Endothelial cell of umbilical vein (primary cell): ENCODE measurements around the gene NKAP. TPM values are rescaled to one million over a fixed set of nuclear protein-coding genes. Genes with fewer than 3 reads are reported as not detected.

ENCODE experiments used
- BruUV-seq: library from RNA; stranded (reverse); fragments of 400-500 nt; replicated peaks from 2 replicates; lab custom pipeline; 2021; lab: Mats Ljungman, UMichigan
- CTCF ChIA-PET: fragments of 300-600, 350-600 bp; sonication (Branson Sonifier 250); formaldehyde crosslinking; loops from one replicate; lab custom pipeline; 2021; ENCODE audit warnings: antibody characterized with exemption, inconsistent platforms; lab: Charles Lee
- POLR2A ChIA-PET: fragments of 300-600, 350-600 bp; sonication (Branson Sonifier 250); formaldehyde crosslinking; loops from one replicate; lab custom pipeline; 2021; ENCODE audit warnings: antibody characterized with exemption, inconsistent platforms; lab: Charles Lee
- DNase-seq: peaks from one replicate; pipeline ENCODE4 v3.0.0-alpha.2; 2011; ENCODE audit warnings: low read depth, low spot score
- FAIRE-seq: peaks from 2 replicates; lab custom pipeline; 2011; peaks lifted over from hg19 to GRCh38; lab: Jason Lieb, UNC
- H2AFZ ChIP-seq: 2 replicates; pipeline ENCODE4 v1.6.0; 2012; ENCODE audit warnings: low read depth, low read length, control low read depth, inconsistent platforms
- H3K27ac ChIP-seq: 2 replicates; pipeline ENCODE4 v1.5.1; 2011; ENCODE audit warnings: low read depth, mild to moderate bottlenecking, control low read depth, low read length, moderate library complexity; ENCODE audit not compliant: insufficient read depth
- H3K27me3 ChIP-seq, 2 experiments: 2 replicates each; pipeline versions ENCODE4 v1.6.0 to v1.6.1; 2011; ENCODE audit warnings: low read length in 2 of 2, mixed read lengths in 1 of 2; ENCODE audit not compliant: control insufficient read depth in 2 of 2, insufficient read depth in 2 of 2
- H3K36me3 ChIP-seq, 2 experiments: 2 replicates in 1 of 2; 3 replicates in 1 of 2; pipeline ENCODE4 v1.5.1; 2011; ENCODE audit warnings: low read length in 2 of 2, mild to moderate bottlenecking in 1 of 2, moderate library complexity in 1 of 2; ENCODE audit not compliant: control insufficient read depth in 2 of 2, insufficient read depth in 2 of 2; ENCODE audit errors: extremely low read depth in 1 of 2
- H3K4me1 ChIP-seq: 3 replicates; pipeline ENCODE4 v1.5.1; 2011; ENCODE audit warnings: mild to moderate bottlenecking, low read length; ENCODE audit not compliant: control insufficient read depth, insufficient read depth; ENCODE audit errors: extremely low read depth
- H3K4me2 ChIP-seq: 2 replicates; pipeline ENCODE4 v1.6.1; 2011; ENCODE audit warnings: low read length, control low read depth, mixed read lengths; ENCODE audit not compliant: insufficient read depth
- H3K4me3 ChIP-seq, 3 experiments: fragments of 200-600 bp in 1 of 3; sonication (generic), shearing (Covaris generic) in 1 of 3; replicated peaks in 1 of 3; 2 replicates each; pipeline ENCODE4 v1.5.1; 2011 to 2016; ENCODE audit warnings: control low read depth in 3 of 3, low read length in 3 of 3, mild to moderate bottlenecking in 2 of 3, inconsistent platforms in 1 of 3, low read depth in 1 of 3, moderate library complexity in 1 of 3; ENCODE audit not compliant: insufficient read depth in 1 of 3
- H3K79me2 ChIP-seq: 2 replicates; pipeline ENCODE4 v1.6.0; 2012; ENCODE audit warnings: low read length, inconsistent platforms; ENCODE audit not compliant: control insufficient read depth, insufficient read depth
- H3K9ac ChIP-seq: replicated peaks from 2 replicates; pipeline ENCODE3; 2011; ENCODE audit warnings: low read length, control low read depth; ENCODE audit not compliant: insufficient read depth; ENCODE audit errors: extremely low read depth
- H3K9me1 ChIP-seq: replicated peaks from 3 replicates; pipeline ENCODE4 v1.6.0; 2011; ENCODE audit warnings: mild to moderate bottlenecking, low read length; ENCODE audit not compliant: control insufficient read depth, insufficient read depth; ENCODE audit errors: extremely low read depth
- H3K9me3 ChIP-seq: replicated peaks from 2 replicates; pipeline ENCODE4 v1.5.1; 2012; ENCODE audit warnings: low read length, inconsistent platforms; ENCODE audit not compliant: control insufficient read depth, insufficient read depth
- H4K20me1 ChIP-seq: replicated peaks from 2 replicates; pipeline ENCODE3; 2011; ENCODE audit warnings: mild to moderate bottlenecking, low read length; ENCODE audit not compliant: control insufficient read depth, insufficient read depth; ENCODE audit errors: extremely low read depth
- CTCF ChIP-seq, 2 donors: IDR thresholded peaks; 1 replicate in 1 of 2; 2 replicates in 1 of 2; pipeline ENCODE4 v1.5.1; 2011; ENCODE audit warnings: low read length in 2 of 2, mild to moderate bottlenecking in 2 of 2, moderate library complexity in 2 of 2, control low read depth in 1 of 2, inconsistent platforms in 1 of 2, low read depth in 1 of 2; ENCODE audit not compliant: insufficient read depth in 1 of 2; ENCODE audit errors: extremely low read depth in 1 of 2
- EZH2 ChIP-seq: IDR thresholded peaks from 2 replicates; pipeline ENCODE4 v1.6.1; 2012; ENCODE audit warnings: borderline replicate concordance, low read depth, mild to moderate bottlenecking, moderate library complexity, low read length, inconsistent platforms; ENCODE audit not compliant: severe bottlenecking
- FOS ChIP-seq: IDR thresholded peaks from 2 replicates; pipeline ENCODE4 v1.6.1; 2011; ENCODE audit warnings: mild to moderate bottlenecking, low read length, moderate library complexity, borderline replicate concordance; ENCODE audit not compliant: insufficient read depth
- GATA2 ChIP-seq: IDR thresholded peaks from 2 replicates; pipeline ENCODE4 v1.7.0; 2011; ENCODE audit warnings: low read depth, mild to moderate bottlenecking, moderate library complexity, mixed read lengths, low read length; ENCODE audit not compliant: insufficient read length, insufficient read depth
- JUN ChIP-seq: IDR thresholded peaks from 2 replicates; pipeline ENCODE4 v1.6.1; 2011; ENCODE audit warnings: borderline replicate concordance, low read depth; ENCODE audit not compliant: insufficient read length, insufficient read depth
- MAX ChIP-seq: IDR thresholded peaks from 2 replicates; pipeline ENCODE4 v1.6.1; 2011; ENCODE audit not compliant: insufficient read depth, insufficient read length
- MYC ChIP-seq: IDR thresholded peaks from one replicate; pipeline ENCODE4 v1.6.1; 2011; ENCODE audit warnings: mild to moderate bottlenecking, low read depth, low read length
- POLR2A ChIP-seq: IDR thresholded peaks from 2 replicates; pipeline ENCODE4 v1.6.1; 2012; ENCODE audit warnings: low read depth, mild to moderate bottlenecking, control low read depth, low read length
- POLR2AphosphoS5 ChIP-seq: IDR thresholded peaks from 2 replicates; pipeline ENCODE4 v1.6.1; 2012; ENCODE audit warnings: low read depth, mild to moderate bottlenecking, control low read depth, low read length, moderate library complexity; ENCODE audit not compliant: insufficient read depth
- dilution Hi-C: fragments of 300-500 bp; cut with MboI; formaldehyde crosslinking; loops from one replicate; pipeline ENCODE4 v1.15.0; 2019; ENCODE audit warnings: low sequenced_read_pairs; ENCODE audit not compliant: extremely low pct_ligation_motif_present
- intact Hi-C: fragments of 100-400 bp; cut with micrococcal nuclease; formaldehyde crosslinking; loops from one replicate; pipeline ENCODE4 v1.10.0; 2022
- polyA plus RNA-seq, 4 experiments: library from polyadenylated mRNA; depleted of rRNA in 3 of 4; stranded (reverse) in 3 of 4; unstranded in 1 of 4; fragments of >200 nt; gene quantifications; 2 replicates each; pipeline versions ENCODE4 v1.2.1 to v1.2.3, GENCODE V29; 2011 to 2012; ENCODE audit warnings: missing spikeins in 1 of 4
- total RNA-seq: library from RNA; stranded (reverse); gene quantifications from 2 replicates; pipeline ENCODE4 v1.2.3, GENCODE V29; 2021

The NKAP gene
- total and polyA plus RNA-seq, 2 donors (not counting 3 experiments of a cell fraction or from before 2014, with no cell fraction given): 2.2 to 8.0 TPM

GRCh38 chrX:119982145-119982544 lies 38.6 kb upstream of the NKAP start:
- POLR2A ChIA-PET: no interaction called here
- Histone ChIP-seq H3K4me3 (no peak overlapping the region), H3K79me2 (no peaks in the 10 kb centered on the region), H3K36me3 (no peaks in the 10 kb centered on the region), H3K4me2 (no peak overlapping the region), H3K27me3 (no peaks in the 10 kb centered on the region), H4K20me1 (no peaks in the 10 kb centered on the region), H3K9me3 (no peaks in the 10 kb centered on the region), H3K9me1 (no peaks in the 10 kb centered on the region), H3K9ac (no peak overlapping the region), H2AFZ (no peak overlapping the region), H3K27ac (no peak overlapping the region), H3K4me1 (no peaks in the 10 kb centered on the region)
- BruUV-seq: no TSS peak
- CTCF ChIA-PET: interaction anchor here (1.0 to 1.5 kb wide), 6 partner anchors 11 to 232 kb away, joined by 3 to 10 read pairs (median 4); no protein-coding TSS in a partner anchor
- TF ChIP-seq POLR2A (no peak), JUN (no peak), EZH2 (no peak), CTCF (IDR thresholded peaks at IDR 0.05; ENCODE audit: extremely low read depth in 1 of 2, insufficient read depth in 1 of 2, low read depth in 1 of 2, low read length in 2 of 2) (no peak), GATA2 (no peak), MYC (no peak), POLR2AphosphoS5 (no peak), MAX (no peak), FOS (no peak)
- no peak for FAIRE-seq
- no peak for DNase-seq
- intact Hi-C loops (no loop called here), dilution Hi-C loops (no loop called here)
